Lower leg skin (tissue), 3 donors: ENCODE data around the gene SLC25A20.

Experiments
- CTCF ChIP-seq, 3 donors: fragments of 450-650 bp; IDR thresholded peaks; one replicate each; pipeline ENCODE4 v1.5.1; 2016; ENCODE audit warnings: antibody characterized with exemption in 3 of 3, mild to moderate bottlenecking in 3 of 3, moderate library complexity in 2 of 3
- POLR2A ChIP-seq, 2 donors: fragments of 450-650 bp; IDR thresholded peaks; one replicate each; pipeline ENCODE4 v1.6.1; 2016 to 2017; ENCODE audit warnings: antibody characterized with exemption in 2 of 2, mild to moderate bottlenecking in 1 of 2, moderate library complexity in 1 of 2

- TF ChIP-seq CTCF (IDR thresholded peaks at IDR 0.05): no peak
- TF ChIP-seq POLR2A (IDR thresholded peaks at IDR 0.05): no peak
These were observed 17.0 kb downstream of the SLC25A20 start for GRCh38 chr3:48881652-48882114.
